Osteoblast (primary cell): ENCODE measurements around the gene SCG5. TPM values are rescaled to one million over a fixed set of nuclear protein-coding genes. Genes with fewer than 3 reads are reported as not detected.

Source experiments
- DNase-seq: peaks from one replicate; pipeline ENCODE4 v3.0.0; 2011; ENCODE audit warnings: low spot score, mixed read lengths; ENCODE audit not compliant: insufficient read length; ENCODE audit errors: missing footprints
- H2AFZ ChIP-seq: 2 replicates; pipeline ENCODE4 v1.6.0; 2011; ENCODE audit warnings: mild to moderate bottlenecking, low read length
- H3K27ac ChIP-seq: 2 replicates; pipeline ENCODE4 v1.5.1; 2011; ENCODE audit warnings: mild to moderate bottlenecking, low read depth, low read length, moderate library complexity
- H3K27me3 ChIP-seq: 2 replicates; pipeline ENCODE4 v1.6.0; 2012; ENCODE audit warnings: mild to moderate bottlenecking, control low read depth, inconsistent platforms, low read length, moderate library complexity; ENCODE audit not compliant: insufficient read depth
- H3K36me3 ChIP-seq: 2 replicates; pipeline ENCODE4 v1.5.1; 2011; ENCODE audit warnings: mild to moderate bottlenecking, low read length, control low read depth, moderate library complexity; ENCODE audit not compliant: insufficient read depth
- H3K4me1 ChIP-seq: 2 replicates; pipeline ENCODE4 v1.5.1; 2011; ENCODE audit warnings: mild to moderate bottlenecking, low read length, control low read depth, moderate library complexity; ENCODE audit not compliant: insufficient read depth
- H3K4me2 ChIP-seq: 2 replicates; pipeline ENCODE4 v1.6.0; 2011; ENCODE audit warnings: mild to moderate bottlenecking, low read length; ENCODE audit not compliant: insufficient read depth
- H3K4me3 ChIP-seq: fragments of 200-600 bp; sonication (generic); 3 replicates; pipeline ENCODE4 v1.5.1; 2012; ENCODE audit warnings: mild to moderate bottlenecking, low read length, inconsistent platforms; ENCODE audit not compliant: insufficient read depth
- H3K79me2 ChIP-seq: 2 replicates; pipeline ENCODE4 v1.6.0; 2012; ENCODE audit warnings: mild to moderate bottlenecking, low read length, control low read depth, inconsistent platforms; ENCODE audit not compliant: insufficient read depth
- H3K9me3 ChIP-seq: 2 replicates; pipeline ENCODE4 v1.5.1; 2011; ENCODE audit warnings: low read depth, low read length, control low read depth
- H4K20me1 ChIP-seq: 2 replicates; pipeline ENCODE4 v1.6.0; 2012; ENCODE audit warnings: mild to moderate bottlenecking, low read length, control low read depth; ENCODE audit not compliant: insufficient read depth
- total RNA-seq: library from RNA; depleted of rRNA; stranded (reverse); fragments of >200 nt; gene quantifications from 2 replicates; pipeline ENCODE4 v1.2.3, GENCODE V29; 2012
- TF ChIP-seq, protein P1 (sequence below): IDR thresholded peaks from 2 replicates; pipeline ENCODE4 v1.5.1; 2011; ENCODE audit warnings: mild to moderate bottlenecking, low read depth, low read length, moderate library complexity; ENCODE audit errors: extremely low read depth

Gene SCG5
- total RNA-seq, 1 donor: 9.0 TPM

DNA sequence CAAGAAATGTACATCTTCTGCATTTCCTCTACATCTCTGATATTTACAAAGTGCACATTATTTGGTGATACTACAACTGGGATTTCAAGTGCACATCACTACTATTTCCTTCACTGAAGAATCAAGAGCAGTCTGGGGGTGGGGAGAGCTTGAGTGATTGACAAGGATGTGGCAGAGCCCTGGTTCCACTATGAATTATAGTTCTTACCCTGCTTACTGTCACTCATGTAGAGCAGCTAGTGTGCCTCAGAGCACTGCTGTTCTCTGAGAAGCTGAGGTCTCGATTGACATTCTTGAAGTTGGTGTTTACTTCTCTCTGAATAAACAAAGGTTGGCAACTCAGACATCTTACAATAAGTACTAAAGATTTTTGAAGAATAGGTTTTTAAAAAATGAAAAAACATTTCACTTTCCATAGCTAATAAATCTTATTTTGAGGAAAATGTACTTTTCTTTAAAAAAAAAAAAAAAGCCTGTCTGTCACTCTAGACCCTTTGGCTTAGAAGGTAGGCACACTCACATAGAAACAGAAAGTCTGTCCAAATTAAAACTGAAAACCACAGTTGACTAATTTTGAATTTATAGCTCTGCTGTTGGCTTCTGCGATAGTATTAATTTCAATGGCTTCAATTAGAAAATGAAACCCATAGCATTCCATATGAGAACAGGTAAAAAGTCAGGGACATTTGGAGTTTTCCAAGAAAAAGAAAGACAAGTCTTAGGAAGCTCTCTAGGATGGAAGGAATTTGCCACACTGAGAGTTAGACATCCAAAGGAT is 81.8 kb downstream of the SCG5 start:
- Histone ChIP-seq H3K4me2 (peak overlapping the region; percentile 80), H2AFZ (no peak overlapping the region), H3K27ac (peak overlapping the region; percentile 96), H3K4me1 (peaks cover 29% of the 10 kb centered on the region), H3K9me3 (no peaks in the 10 kb centered on the region), H3K27me3 (no peaks in the 10 kb centered on the region), H3K4me3 (no peak overlapping the region), H3K36me3 (peaks cover 69% of the 10 kb centered on the region), H3K79me2 (peaks cover 83% of the 10 kb centered on the region), H4K20me1 (peaks cover 49% of the 10 kb centered on the region)
- TF ChIP-seq, protein P1, sequence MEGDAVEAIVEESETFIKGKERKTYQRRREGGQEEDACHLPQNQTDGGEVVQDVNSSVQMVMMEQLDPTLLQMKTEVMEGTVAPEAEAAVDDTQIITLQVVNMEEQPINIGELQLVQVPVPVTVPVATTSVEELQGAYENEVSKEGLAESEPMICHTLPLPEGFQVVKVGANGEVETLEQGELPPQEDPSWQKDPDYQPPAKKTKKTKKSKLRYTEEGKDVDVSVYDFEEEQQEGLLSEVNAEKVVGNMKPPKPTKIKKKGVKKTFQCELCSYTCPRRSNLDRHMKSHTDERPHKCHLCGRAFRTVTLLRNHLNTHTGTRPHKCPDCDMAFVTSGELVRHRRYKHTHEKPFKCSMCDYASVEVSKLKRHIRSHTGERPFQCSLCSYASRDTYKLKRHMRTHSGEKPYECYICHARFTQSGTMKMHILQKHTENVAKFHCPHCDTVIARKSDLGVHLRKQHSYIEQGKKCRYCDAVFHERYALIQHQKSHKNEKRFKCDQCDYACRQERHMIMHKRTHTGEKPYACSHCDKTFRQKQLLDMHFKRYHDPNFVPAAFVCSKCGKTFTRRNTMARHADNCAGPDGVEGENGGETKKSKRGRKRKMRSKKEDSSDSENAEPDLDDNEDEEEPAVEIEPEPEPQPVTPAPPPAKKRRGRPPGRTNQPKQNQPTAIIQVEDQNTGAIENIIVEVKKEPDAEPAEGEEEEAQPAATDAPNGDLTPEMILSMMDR: no peak
- DNase-seq: no peak

DNA sequence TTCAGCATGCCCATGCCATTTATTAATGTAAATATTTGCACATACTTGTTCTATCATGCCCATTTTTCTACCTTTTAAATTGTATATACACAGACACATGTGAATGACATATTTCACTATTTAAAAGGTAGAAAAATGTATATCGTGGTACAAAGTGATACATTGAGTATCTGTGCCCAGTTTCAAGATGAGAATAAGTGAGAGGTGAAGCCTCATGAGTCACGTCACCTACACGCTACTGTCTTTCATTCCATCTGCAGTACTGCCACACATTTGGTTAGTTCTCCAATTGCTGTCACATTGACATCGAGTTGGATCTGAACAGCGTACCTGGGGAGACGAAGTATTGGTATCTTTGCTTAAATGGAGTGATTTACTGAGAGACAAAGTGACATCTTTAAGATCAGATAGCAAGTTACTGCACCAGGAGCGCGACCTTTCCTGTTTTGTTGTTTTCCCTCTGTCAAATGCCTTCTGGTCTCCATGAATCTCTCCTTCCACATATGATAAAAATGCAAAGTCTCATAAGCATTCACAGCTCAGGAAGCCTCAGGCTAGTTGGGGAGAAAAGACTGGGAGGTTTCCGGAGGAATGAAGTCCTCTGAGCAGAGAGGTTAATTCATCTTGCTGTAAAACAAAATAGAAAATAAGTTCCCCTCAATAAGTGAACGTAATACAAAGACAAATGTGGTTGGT is 88.3 kb downstream of the SCG5 start:
- Histone ChIP-seq H3K4me2 (no peak overlapping the region), H3K4me1 (peaks cover 37% of the 10 kb centered on the region), H3K79me2 (peaks cover 64% of the 10 kb centered on the region), H2AFZ (no peak overlapping the region), H3K27ac (peak overlapping the region; percentile 46), H3K36me3 (peaks cover 70% of the 10 kb centered on the region), H3K27me3 (no peaks in the 10 kb centered on the region), H4K20me1 (peaks cover 34% of the 10 kb centered on the region), H3K9me3 (no peaks in the 10 kb centered on the region), H3K4me3 (no peak overlapping the region)
- DNase-seq: no peak
- TF ChIP-seq, protein P1: no peak

DNA sequence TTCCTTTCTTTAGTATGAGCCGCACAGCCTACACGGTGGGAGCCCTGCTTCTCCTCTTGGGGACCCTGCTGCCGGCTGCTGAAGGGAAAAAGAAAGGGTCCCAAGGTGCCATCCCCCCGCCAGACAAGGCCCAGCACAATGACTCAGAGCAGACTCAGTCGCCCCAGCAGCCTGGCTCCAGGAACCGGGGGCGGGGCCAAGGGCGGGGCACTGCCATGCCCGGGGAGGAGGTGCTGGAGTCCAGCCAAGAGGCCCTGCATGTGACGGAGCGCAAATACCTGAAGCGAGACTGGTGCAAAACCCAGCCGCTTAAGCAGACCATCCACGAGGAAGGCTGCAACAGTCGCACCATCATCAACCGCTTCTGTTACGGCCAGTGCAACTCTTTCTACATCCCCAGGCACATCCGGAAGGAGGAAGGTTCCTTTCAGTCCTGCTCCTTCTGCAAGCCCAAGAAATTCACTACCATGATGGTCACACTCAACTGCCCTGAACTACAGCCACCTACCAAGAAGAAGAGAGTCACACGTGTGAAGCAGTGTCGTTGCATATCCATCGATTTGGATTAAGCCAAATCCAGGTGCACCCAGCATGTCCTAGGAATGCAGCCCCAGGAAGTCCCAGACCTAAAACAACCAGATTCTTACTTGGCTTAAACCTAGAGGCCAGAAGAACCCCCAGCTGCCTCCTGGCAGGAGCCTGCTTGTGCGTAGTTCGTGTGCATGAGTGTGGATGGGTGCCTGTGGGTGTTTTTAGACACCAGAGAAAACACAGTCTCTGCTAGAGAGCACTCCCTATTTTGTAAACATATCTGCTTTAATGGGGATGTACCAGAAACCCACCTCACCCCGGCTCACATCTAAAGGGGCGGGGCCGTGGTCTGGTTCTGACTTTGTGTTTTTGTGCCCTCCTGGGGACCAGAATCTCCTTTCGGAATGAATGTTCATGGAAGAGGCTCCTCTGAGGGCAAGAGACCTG is 89.5 kb downstream of the SCG5 start:
- peak; percentile 42 for DNase-seq
- Histone ChIP-seq H3K36me3 (peaks cover 79% of the 10 kb centered on the region), H2AFZ (no peak overlapping the region), H4K20me1 (peaks cover 35% of the 10 kb centered on the region), H3K27ac (peak overlapping the region; percentile 64), H3K27me3 (no peaks in the 10 kb centered on the region), H3K4me1 (peaks cover 37% of the 10 kb centered on the region), H3K4me2 (no peak overlapping the region), H3K79me2 (peaks cover 57% of the 10 kb centered on the region), H3K9me3 (no peaks in the 10 kb centered on the region), H3K4me3 (no peak overlapping the region)
- TF ChIP-seq, protein P1: no peak
